Measurements from ENCODE around the gene KLK6. TPM values are rescaled to one million over a fixed set of nuclear protein-coding genes. Genes with fewer than 3 reads are reported as not detected.

KLK6 gene
- total and polyA plus RNA-seq, 2 of the 13 experiments (the other 11 are each of a cell fraction or from before 2014, with no cell fraction given), result 0.15 to 1.8 TPM

DNA sequence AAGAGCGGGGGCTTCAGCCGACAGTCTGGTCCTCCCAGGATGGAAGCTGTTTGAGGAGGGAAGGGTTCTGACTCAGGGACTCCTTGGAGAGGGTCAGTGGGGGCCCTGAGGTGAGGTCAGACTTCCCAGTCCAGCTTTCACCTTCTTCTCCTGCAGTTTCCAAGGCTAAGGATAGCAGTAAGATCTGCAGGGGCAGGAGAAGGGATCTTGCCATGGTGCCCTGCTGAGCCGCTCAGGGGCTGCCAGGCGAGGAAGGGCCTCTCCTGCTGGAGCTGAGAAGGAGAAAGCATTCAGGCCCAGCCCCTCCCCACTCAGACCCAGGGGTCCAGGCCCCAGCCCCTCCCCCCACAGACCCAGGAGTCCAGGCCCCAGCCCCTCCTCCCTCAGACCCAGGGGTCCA, 12.8 kb upstream of the KLK6 start:
- TF ChIP-seq HDAC1 (CRISPR knock-in tag; IDR thresholded peaks at IDR 0.05) (no peak), SOX6 (IDR thresholded peaks at IDR 0.05) (no peak), SOX6 (CRISPR knock-in tag; IDR thresholded peaks at IDR 0.05) (no peak), ZNF496 (CRISPR knock-in tag; IDR thresholded peaks at IDR 0.05; ENCODE audit: insufficient replicate concordance) (no peak)
- DNase-seq (ENCODE audit: low spot score) (no peak), FAIRE-seq (no peak), ATAC-seq (no peak; the same call in 2 of the 3 replicates)
- H3K4me3 ChIP-seq (replicated peaks in 1 of 3; ENCODE audit: insufficient read depth in 1 of 3, low read depth in 2 of 3, low read length in 3 of 3), result no peak overlapping the region
- no peaks in the 10 kb centered on the region for H3K4me1 ChIP-seq (ENCODE audit: insufficient read depth, low read length)
- no peaks in the 10 kb centered on the region for H3K79me2 ChIP-seq (ENCODE audit: insufficient read depth, low read length)
- H3K27me3 ChIP-seq (ENCODE audit: control insufficient read depth in 1 of 2, insufficient read depth in 2 of 2, low read length in 2 of 2), result peaks cover 0 to under 1% of the 10 kb centered on the region in 2 experiments; a peak in 2 of 5 replicates
- no TSS peak for BruUV-seq (replicated peaks)
- in situ Hi-C loops (cut with HindIII; ENCODE audit: extremely low pct_ligation_motif_present, low pct_unique_long_range_greater_than_20kb) (no loop called here), intact Hi-C loops (cut with micrococcal nuclease; ENCODE audit: unreplicated experiment) (no loop called here)
- no peak overlapping the region for H3K9ac ChIP-seq (ENCODE audit: insufficient read depth, low read depth, low read length)
- no peak overlapping the region for H2AFZ ChIP-seq (ENCODE audit: low read length)
- 61% methylated on average over 2 of the region's 4 CpGs for WGBS (ENCODE audit: low lambda C conversion rate)
- POLR2A ChIA-PET, result no interaction called here
- CTCF ChIA-PET (ENCODE audit: low intra/inter-chr PET ratio, low total read pairs), result no interaction called here
- no peaks in the 10 kb centered on the region for H3K36me3 ChIP-seq (replicated peaks in 1 of 2; ENCODE audit: control insufficient read depth in 1 of 2, insufficient read depth in 2 of 2, low read length in 2 of 2)
- no peaks in the 10 kb centered on the region for H3K9me3 ChIP-seq (ENCODE audit: low read length)
- H3K27ac ChIP-seq (ENCODE audit: extremely low read length, insufficient read depth, low read length), result no peak overlapping the region
- H4K20me1 ChIP-seq (ENCODE audit: insufficient read depth, low read length), result no peaks in the 10 kb centered on the region
- no peak overlapping the region for H3K4me2 ChIP-seq (ENCODE audit: low read depth, low read length)

DNA sequence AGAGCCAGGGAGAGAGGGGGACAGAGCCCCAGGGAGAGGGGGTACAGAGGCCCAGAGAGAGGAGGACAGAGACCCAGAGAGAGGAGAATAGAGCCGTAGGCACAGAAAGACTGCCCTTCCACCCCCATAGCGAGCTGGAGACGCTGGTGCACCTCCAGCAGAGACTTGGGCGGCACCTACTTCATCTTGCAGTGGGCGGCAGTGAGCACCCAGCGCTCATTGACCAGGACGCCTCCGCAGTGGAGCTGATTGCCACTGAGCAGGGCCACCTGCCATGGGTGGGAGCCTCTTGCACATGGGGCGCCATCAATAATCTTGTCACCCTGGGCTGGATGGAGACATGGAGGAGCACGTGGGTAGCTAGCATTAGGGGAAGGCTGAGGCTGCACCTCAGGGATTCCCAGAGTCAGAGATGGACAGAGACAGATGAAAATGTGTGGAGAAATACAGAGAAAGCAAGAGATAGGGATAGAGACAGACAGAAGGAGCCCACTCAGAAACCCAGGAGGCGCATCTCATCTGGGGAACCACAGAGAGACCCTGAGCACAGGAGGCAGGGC, 12.3 kb upstream of the KLK6 start:
- H3K27ac ChIP-seq (ENCODE audit: extremely low read length, insufficient read depth, low read length), result no peak overlapping the region
- no peaks in the 10 kb centered on the region for H3K4me1 ChIP-seq (ENCODE audit: insufficient read depth, low read length)
- H3K4me3 ChIP-seq (replicated peaks in 1 of 3; ENCODE audit: insufficient read depth in 1 of 3, low read depth in 2 of 3, low read length in 3 of 3), result no peak overlapping the region
- intact Hi-C loops (cut with micrococcal nuclease; ENCODE audit: unreplicated experiment), result no loop called here
- no peak overlapping the region for H2AFZ ChIP-seq (ENCODE audit: low read length)
- in situ Hi-C loops (cut with HindIII; ENCODE audit: extremely low pct_ligation_motif_present, low pct_unique_long_range_greater_than_20kb), result no loop called here
- no TSS peak for BruUV-seq (replicated peaks)
- no peaks in the 10 kb centered on the region for H3K79me2 ChIP-seq (ENCODE audit: insufficient read depth, low read length)
- H3K4me2 ChIP-seq (ENCODE audit: low read depth, low read length), result no peak overlapping the region
- no peak overlapping the region for H3K9ac ChIP-seq (ENCODE audit: insufficient read depth, low read depth, low read length)
- WGBS (ENCODE audit: low lambda C conversion rate), result 21% methylated on average over 7 of the region's 11 CpGs
- FAIRE-seq, result no peak
- H3K9me3 ChIP-seq (ENCODE audit: low read length), result no peaks in the 10 kb centered on the region
- DNase-seq (ENCODE audit: low spot score), result no peak
- no peaks in the 10 kb centered on the region for H4K20me1 ChIP-seq (ENCODE audit: insufficient read depth, low read length)
- ATAC-seq, result no peak
- no peaks in the 10 kb centered on the region; a peak in 2 of 5 replicates for H3K27me3 ChIP-seq (ENCODE audit: control insufficient read depth in 1 of 2, insufficient read depth in 2 of 2, low read length in 2 of 2)
- CTCF ChIA-PET (ENCODE audit: low intra/inter-chr PET ratio, low total read pairs), result no interaction called here
- POLR2A ChIA-PET, result no interaction called here
- H3K36me3 ChIP-seq (replicated peaks in 1 of 2; ENCODE audit: control insufficient read depth in 1 of 2, insufficient read depth in 2 of 2, low read length in 2 of 2), result no peaks in the 10 kb centered on the region
- TF ChIP-seq, protein P1, sequence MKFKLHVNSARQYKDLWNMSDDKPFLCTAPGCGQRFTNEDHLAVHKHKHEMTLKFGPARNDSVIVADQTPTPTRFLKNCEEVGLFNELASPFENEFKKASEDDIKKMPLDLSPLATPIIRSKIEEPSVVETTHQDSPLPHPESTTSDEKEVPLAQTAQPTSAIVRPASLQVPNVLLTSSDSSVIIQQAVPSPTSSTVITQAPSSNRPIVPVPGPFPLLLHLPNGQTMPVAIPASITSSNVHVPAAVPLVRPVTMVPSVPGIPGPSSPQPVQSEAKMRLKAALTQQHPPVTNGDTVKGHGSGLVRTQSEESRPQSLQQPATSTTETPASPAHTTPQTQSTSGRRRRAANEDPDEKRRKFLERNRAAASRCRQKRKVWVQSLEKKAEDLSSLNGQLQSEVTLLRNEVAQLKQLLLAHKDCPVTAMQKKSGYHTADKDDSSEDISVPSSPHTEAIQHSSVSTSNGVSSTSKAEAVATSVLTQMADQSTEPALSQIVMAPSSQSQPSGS (CRISPR knock-in tag; IDR thresholded peaks at IDR 0.05), result no peak
- TF ChIP-seq, protein P2, sequence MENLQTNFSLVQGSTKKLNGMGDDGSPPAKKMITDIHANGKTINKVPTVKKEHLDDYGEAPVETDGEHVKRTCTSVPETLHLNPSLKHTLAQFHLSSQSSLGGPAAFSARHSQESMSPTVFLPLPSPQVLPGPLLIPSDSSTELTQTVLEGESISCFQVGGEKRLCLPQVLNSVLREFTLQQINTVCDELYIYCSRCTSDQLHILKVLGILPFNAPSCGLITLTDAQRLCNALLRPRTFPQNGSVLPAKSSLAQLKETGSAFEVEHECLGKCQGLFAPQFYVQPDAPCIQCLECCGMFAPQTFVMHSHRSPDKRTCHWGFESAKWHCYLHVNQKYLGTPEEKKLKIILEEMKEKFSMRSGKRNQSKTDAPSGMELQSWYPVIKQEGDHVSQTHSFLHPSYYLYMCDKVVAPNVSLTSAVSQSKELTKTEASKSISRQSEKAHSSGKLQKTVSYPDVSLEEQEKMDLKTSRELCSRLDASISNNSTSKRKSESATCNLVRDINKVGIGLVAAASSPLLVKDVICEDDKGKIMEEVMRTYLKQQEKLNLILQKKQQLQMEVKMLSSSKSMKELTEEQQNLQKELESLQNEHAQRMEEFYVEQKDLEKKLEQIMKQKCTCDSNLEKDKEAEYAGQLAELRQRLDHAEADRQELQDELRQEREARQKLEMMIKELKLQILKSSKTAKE (CRISPR knock-in tag; IDR thresholded peaks at IDR 0.05; ENCODE audit: borderline replicate concordance), result no peak
- TF ChIP-seq NFE2L2 (IDR thresholded peaks at IDR 0.05; ENCODE audit: low read length), result no peak
- TF ChIP-seq, protein P3, sequence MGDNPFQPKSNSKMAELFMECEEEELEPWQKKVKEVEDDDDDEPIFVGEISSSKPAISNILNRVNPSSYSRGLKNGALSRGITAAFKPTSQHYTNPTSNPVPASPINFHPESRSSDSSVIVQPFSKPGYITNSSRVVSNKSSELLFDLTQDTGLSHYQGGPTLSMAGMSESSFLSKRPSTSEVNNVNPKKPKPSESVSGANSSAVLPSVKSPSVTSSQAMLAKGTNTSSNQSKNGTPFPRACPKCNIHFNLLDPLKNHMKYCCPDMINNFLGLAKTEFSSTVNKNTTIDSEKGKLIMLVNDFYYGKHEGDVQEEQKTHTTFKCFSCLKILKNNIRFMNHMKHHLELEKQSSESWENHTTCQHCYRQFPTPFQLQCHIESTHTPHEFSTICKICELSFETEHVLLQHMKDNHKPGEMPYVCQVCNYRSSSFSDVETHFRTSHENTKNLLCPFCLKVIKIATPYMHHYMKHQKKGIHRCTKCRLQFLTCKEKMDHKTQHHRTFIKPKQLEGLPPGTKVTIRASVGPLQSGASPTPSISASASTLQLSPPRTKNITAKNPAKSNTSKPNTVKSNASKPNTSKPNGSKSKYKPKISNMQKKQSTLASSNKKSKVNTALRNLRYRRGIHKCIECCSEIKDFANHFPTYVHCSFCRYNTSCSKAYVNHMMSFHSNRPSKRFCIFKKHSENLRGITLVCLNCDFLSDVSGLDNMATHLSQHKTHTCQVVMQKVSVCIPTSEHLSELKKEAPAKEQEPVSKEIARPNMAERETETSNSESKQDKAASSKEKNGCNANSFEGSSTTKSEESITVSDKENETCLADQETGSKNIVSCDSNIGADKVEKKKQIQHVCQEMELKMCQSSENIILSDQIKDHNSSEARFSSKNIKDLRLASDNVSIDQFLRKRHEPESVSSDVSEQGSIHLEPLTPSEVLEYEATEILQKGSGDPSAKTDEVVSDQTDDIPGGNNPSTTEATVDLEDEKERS (CRISPR knock-in tag; IDR thresholded peaks at IDR 0.05), result no peak
- TF ChIP-seq, protein P4, sequence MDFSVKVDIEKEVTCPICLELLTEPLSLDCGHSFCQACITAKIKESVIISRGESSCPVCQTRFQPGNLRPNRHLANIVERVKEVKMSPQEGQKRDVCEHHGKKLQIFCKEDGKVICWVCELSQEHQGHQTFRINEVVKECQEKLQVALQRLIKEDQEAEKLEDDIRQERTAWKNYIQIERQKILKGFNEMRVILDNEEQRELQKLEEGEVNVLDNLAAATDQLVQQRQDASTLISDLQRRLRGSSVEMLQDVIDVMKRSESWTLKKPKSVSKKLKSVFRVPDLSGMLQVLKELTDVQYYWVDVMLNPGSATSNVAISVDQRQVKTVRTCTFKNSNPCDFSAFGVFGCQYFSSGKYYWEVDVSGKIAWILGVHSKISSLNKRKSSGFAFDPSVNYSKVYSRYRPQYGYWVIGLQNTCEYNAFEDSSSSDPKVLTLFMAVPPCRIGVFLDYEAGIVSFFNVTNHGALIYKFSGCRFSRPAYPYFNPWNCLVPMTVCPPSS (IDR thresholded peaks at IDR 0.05), result no peak
- TF ChIP-seq POGZ (CRISPR knock-in tag; IDR thresholded peaks at IDR 0.05), result no peak
- TF ChIP-seq MIER2 (CRISPR knock-in tag; IDR thresholded peaks at IDR 0.05), result no peak

Data from HepG2 (cell line).